22Rv1 (cell line): ENCODE data around the gene PLEKHM3.
A peak's percentile ranks its signal among the peaks of the same experiment; 100 is the strongest.

Experiments
- H3K27ac ChIP-seq: fragments of 450-650 bp; 2 replicates; pipeline ENCODE4 v1.5.1; 2017
- CTCF ChIP-seq: fragments of 450-650 bp; IDR thresholded peaks from 2 replicates; pipeline ENCODE4 v1.5.1; 2017; ENCODE audit warnings: mild to moderate bottlenecking
- ZFX ChIP-seq: fragments of 450-650 bp; IDR thresholded peaks from 2 replicates; pipeline ENCODE4 v1.6.1; 2017; ENCODE audit warnings: antibody characterized with exemption, borderline replicate concordance

Gene PLEKHM3

GRCh38 chr2:207830778-207831438, 194.4 kb downstream of the PLEKHM3 start:
- TF ChIP-seq CTCF = no peak
- no peak for TF ChIP-seq ZFX
- H3K27ac ChIP-seq = no peak overlapping the region

GRCh38 chr2:207828361-207829057, 196.8 kb downstream of the PLEKHM3 start:
- H3K27ac ChIP-seq = peak overlapping the region; percentile 33; the same call in 1 of the 2 replicates
- TF ChIP-seq ZFX = no peak
- TF ChIP-seq CTCF = no peak

- H3K27ac ChIP-seq = no peak overlapping the region
- TF ChIP-seq ZFX = no peak
- TF ChIP-seq CTCF = no peak
These were observed 199.3 kb downstream of the PLEKHM3 start for GRCh38 chr2:207825978-207826377.

GRCh38 chr2:207825045-207825954, 200.0 kb downstream of the PLEKHM3 start:
- H3K27ac ChIP-seq = no peak overlapping the region
- no peak for TF ChIP-seq CTCF
- no peak for TF ChIP-seq ZFX

GRCh38 chr2:207823865-207824264, 201.5 kb downstream of the PLEKHM3 start:
- H3K27ac ChIP-seq = no peak overlapping the region
- TF ChIP-seq ZFX (no peak), CTCF (no peak)

- peak overlapping the region; percentile 63 for H3K27ac ChIP-seq
- TF ChIP-seq CTCF (no peak), ZFX (no peak)
These were observed 205.2 kb downstream of the PLEKHM3 start for GRCh38 chr2:207819839-207820784.
